GM12878 (cell line): Measurements from ENCODE around the gene CAMK2D. TPM values are rescaled to one million over a fixed set of nuclear protein-coding genes. Genes with fewer than 3 reads are reported as not detected.

ENCODE experiments used
- ATAC-seq: fragments of 200-7000 bp; cut with Tn5 transposase; 3 replicates; pipeline ENCODE4 v1.9.1; 2020; ENCODE audit warnings: mild to moderate bottlenecking, moderate library complexity
- BruUV-seq: library from RNA; stranded (reverse); fragments of 400-500 nt; replicated peaks from 2 replicates; lab custom pipeline; 2021; lab: Mats Ljungman, UMichigan
- CTCF ChIA-PET: fragments of 300-600 bp; sonication (Branson Sonifier 250); formaldehyde crosslinking; extraction: SDS; loops from one replicate; lab custom pipeline; 2021; ENCODE audit warnings: inconsistent platforms; lab: Yijun Ruan, JAX
- POLR2A ChIA-PET: fragments of 350-600 bp; formaldehyde crosslinking; extraction: SDS; loops from one replicate; lab custom pipeline; 2021; ENCODE audit warnings: inconsistent platforms; lab: Charles Lee
- RAD21 ChIA-PET: fragments of 300-600 bp; sonication (Branson Sonifier 250); formaldehyde crosslinking; loops from one replicate; lab custom pipeline; 2023; ENCODE audit warnings: antibody characterized with exemption; ENCODE audit not compliant: unreplicated experiment; lab: Charles Lee
- SMC1A ChIA-PET: fragments of 300-600 bp; sonication (Branson Sonifier 250); formaldehyde crosslinking; loops from one replicate; lab custom pipeline; 2023; ENCODE audit not compliant: unreplicated experiment, uncharacterized antibody; lab: Charles Lee
- DNase-seq: peaks from one replicate; pipeline ENCODE4 v3.0.0-alpha.2; 2011; ENCODE audit warnings: low read depth, low spot score
- FAIRE-seq: peaks from 3 replicates; lab custom pipeline; 2011; peaks lifted over from hg19 to GRCh38; lab: Jason Lieb, UNC
- H2AFZ ChIP-seq: 2 replicates; pipeline ENCODE4 v1.6.0; 2011; ENCODE audit warnings: low read depth, low read length, control low read depth; ENCODE audit not compliant: control insufficient read depth
- H3K27ac ChIP-seq: 2 replicates; pipeline ENCODE4 v1.5.1; 2011; ENCODE audit warnings: control low read depth; ENCODE audit not compliant: control insufficient read depth, insufficient read depth
- H3K27me3 ChIP-seq, 2 experiments: replicated peaks in 1 of 2; 2 replicates each; pipeline versions ENCODE4 v1.6.0 to v1.6.1; 2011; ENCODE audit warnings: low read length in 1 of 2; ENCODE audit not compliant: control insufficient read depth in 2 of 2, insufficient read depth in 2 of 2
- H3K36me3 ChIP-seq, 2 experiments: 2 replicates each; pipeline ENCODE4 v1.5.1; 2011; ENCODE audit warnings: low read length in 1 of 2; ENCODE audit not compliant: control insufficient read depth in 2 of 2, insufficient read depth in 2 of 2
- H3K4me1 ChIP-seq: 2 replicates; pipeline ENCODE4 v1.6.1; 2011; ENCODE audit warnings: mild to moderate bottlenecking, low read length, moderate library complexity, mixed read lengths; ENCODE audit not compliant: control insufficient read depth, insufficient read depth
- H3K4me2 ChIP-seq: 2 replicates; pipeline ENCODE4 v1.6.0; 2011; ENCODE audit warnings: control low read depth; ENCODE audit not compliant: control insufficient read depth, insufficient read depth
- H3K4me3 ChIP-seq: fragments of 200-600 bp; sonication (generic); 2 replicates; pipeline ENCODE4 v1.5.1; 2016
- H3K79me2 ChIP-seq: 2 replicates; pipeline ENCODE4 v1.6.0; 2011; ENCODE audit warnings: low read length; ENCODE audit not compliant: control insufficient read depth, insufficient read depth
- H3K9ac ChIP-seq: 2 replicates; pipeline ENCODE4 v1.8.0; 2011; ENCODE audit warnings: low read length, control low read depth, mixed read lengths; ENCODE audit not compliant: control insufficient read depth, insufficient read depth
- H3K9me3 ChIP-seq: replicated peaks from 3 replicates; pipeline ENCODE4 v1.5.1; 2011; ENCODE audit warnings: mild to moderate bottlenecking, low read length; ENCODE audit not compliant: control insufficient read depth, insufficient read depth
- H4K20me1 ChIP-seq: 2 replicates; pipeline ENCODE4 v1.6.0; 2011; ENCODE audit not compliant: control insufficient read depth, insufficient read depth
- CEBPZ ChIP-seq: fragments of 150-350 bp; IDR thresholded peaks from 2 replicates; pipeline ENCODE4 v1.6.1; 2016; ENCODE audit warnings: low read depth, low read length
- CHD2 ChIP-seq: IDR thresholded peaks from 2 replicates; pipeline ENCODE4 v1.6.1; 2011; ENCODE audit warnings: low read depth, low read length, improper control_type of control experiment, borderline replicate concordance
- IRF4 ChIP-seq: IDR thresholded peaks from 2 replicates; pipeline ENCODE4 v1.6.1; 2011; ENCODE audit warnings: low read depth, low read length
- JUNB ChIP-seq: IDR thresholded peaks from 2 replicates; pipeline ENCODE4 v1.6.1; 2016; ENCODE audit warnings: antibody characterized with exemption, mild to moderate bottlenecking
- MYC ChIP-seq: IDR thresholded peaks from 2 replicates; pipeline ENCODE4 v1.6.1; 2011; ENCODE audit warnings: mild to moderate bottlenecking, low read length, moderate library complexity, inconsistent platforms; ENCODE audit not compliant: insufficient read depth, insufficient replicate concordance, insufficient read length, severe bottlenecking
- NRF1 ChIP-seq: conservative IDR thresholded peaks from 2 replicates; pipeline ENCODE4 v1.6.1; 2011; ENCODE audit warnings: mild to moderate bottlenecking, low read depth, low read length, improper control_type of control experiment
- RBBP5 ChIP-seq: fragments of 200-600 bp; sonication (generic); conservative IDR thresholded peaks from 2 replicates; pipeline ENCODE4 v1.6.1; 2016
- SIN3A ChIP-seq: IDR thresholded peaks from 2 replicates; pipeline ENCODE4 v1.6.1; 2012; ENCODE audit warnings: low read depth, low read length, improper control_type of control experiment
- SP1 ChIP-seq: IDR thresholded peaks from one replicate; pipeline ENCODE4 v1.6.1; 2011; ENCODE audit warnings: low read depth, low read length
- ZBTB4 ChIP-seq: fragments of 450-650 bp; formaldehyde crosslinking; IDR thresholded peaks from 2 replicates; pipeline ENCODE4 v1.4.0; 2022; ENCODE audit warnings: mild to moderate bottlenecking, moderate library complexity
- ZNF217 ChIP-seq: fragments of 450-650 bp; IDR thresholded peaks from 2 replicates; pipeline ENCODE4 v1.6.1; 2017; ENCODE audit warnings: antibody characterized with exemption, mild to moderate bottlenecking
- ZNF274 ChIP-seq: IDR thresholded peaks from one replicate; pipeline ENCODE4 v1.8.0; 2011; ENCODE audit not compliant: insufficient read length, insufficient read depth
- ZNF592 ChIP-seq: fragments of 450-650 bp; IDR thresholded peaks from 2 replicates; pipeline ENCODE4 v1.6.1; 2017; ENCODE audit warnings: mild to moderate bottlenecking, moderate library complexity
- in situ Hi-C: fragments of 300-500 bp; cut with MboI; formaldehyde crosslinking; loops from 9 replicates; pipeline ENCODE4 v1.14.3; 2018; ENCODE audit warnings: mixed read lengths
- intact Hi-C: fragments of 100-400 bp; cut with micrococcal nuclease; formaldehyde crosslinking; loops from one replicate; pipeline ENCODE4 v1.14.2; 2022; ENCODE audit not compliant: unreplicated experiment
- polyA plus RNA-seq, 11 experiments: library from polyadenylated mRNA; depleted of rRNA in 4 of 11; unstranded in 6 of 11; stranded (reverse) in 5 of 11; fragments of >200 nt; fragmentation: Nextera tagmentation in 4 of 11; fragmentation: Illumina TruSeq in 1 of 11; extraction: Ambion mirVana in 4 of 11; extraction: Trizol in 1 of 11; gene quantifications; 1 replicate in 1 of 11; 2 replicates in 10 of 11; pipeline versions ENCODE4 v1.2.1 to v1.2.3, GENCODE V29; 2011 to 2016; ENCODE audit warnings: inconsistent platforms in 2 of 11, missing spikeins in 2 of 11, low read depth in 1 of 11
- total RNA-seq, 4 experiments: library from RNA; depleted of rRNA in 3 of 4; stranded (reverse); fragments of >200 nt in 3 of 4; fragmentation: Illumina TruSeq in 1 of 4; extraction: Trizol in 1 of 4; gene quantifications; 2 replicates each; pipeline versions ENCODE4 v1.2.1 to v1.2.3, GENCODE V29; 2013 to 2021

CAMK2D gene
- total and polyA plus RNA-seq, 10 of the 15 experiments (the other 5 are each of a cell fraction or from before 2014, with no cell fraction given): 6.9 to 88.5 (median 12.9) TPM

- Histone ChIP-seq H3K4me1 (peaks cover 13% of the 10 kb centered on the region), H2AFZ (peak overlapping the region; percentile 7; the same call in 1 of the 2 replicates), H3K9me3 (peaks cover 3% of the 10 kb centered on the region; the same call in 2 of the 3 replicates), H3K27ac (peak overlapping the region; percentile 11; the same call in 1 of the 2 replicates), H4K20me1 (no peaks in the 10 kb centered on the region), H3K79me2 (no peaks in the 10 kb centered on the region), H3K4me2 (0 out of 2 replicates have a peak overlapping the region, but pooled peaks have one; percentile 15), H3K4me3 (no peak overlapping the region), H3K27me3 (no peaks in the 10 kb centered on the region), H3K9ac (no peak overlapping the region), H3K36me3 (no peaks in the 10 kb centered on the region)
- no TSS peak for BruUV-seq
- CTCF ChIA-PET: interaction anchor here (1.0 kb wide), 1 partner anchor 36 kb away, joined by 3 read pairs; no protein-coding TSS in a partner anchor
- peak; percentile 38 for DNase-seq
- SMC1A ChIA-PET: interaction anchor here (0.7 to 1.8 kb wide), 9 partner anchors 10 to 125 kb away, joined by 3 to 9 read pairs (median 4); no protein-coding TSS in a partner anchor
- POLR2A ChIA-PET: interaction anchor here (0.7 to 0.8 kb wide), 2 partner anchors 85 to 241 kb away, joined by 3 read pairs; no protein-coding TSS in a partner anchor
- in situ Hi-C loops (loop anchor here (10.0 kb wide), 1 partner anchor 286 kb away; no protein-coding TSS in a partner anchor), intact Hi-C loops (no loop called here)
- peak; percentile 78 for ATAC-seq
- peak; percentile 66 for FAIRE-seq
- RAD21 ChIA-PET: interaction anchor here (0.8 to 1.8 kb wide), 2 partner anchors 33 to 49 kb away, joined by 3 to 5 read pairs; no protein-coding TSS in a partner anchor
- TF ChIP-seq ZNF592 (no peak), JUNB (no peak), SP1 (no peak), RBBP5 (no peak), CEBPZ (no peak), MYC (no peak), CHD2 (no peak), NRF1 (no peak), ZNF217 (peak; percentile 83; the same call in 1 of the 2 replicates), ZBTB4 (CRISPR knock-in tag) (no peak), IRF4 (0 out of 2 replicates have a peak, but pooled peaks have one; percentile 24), SIN3A (no peak), ZNF274 (no peak)
Measured at GRCh38 chr4:113788888-113789287, 27.4 kb upstream of the CAMK2D start.
